Heart left ventricle (tissue), 16 donors: ENCODE data around the gene SMIM43. TPM values are rescaled to one million over a fixed set of nuclear protein-coding genes. Genes with fewer than 3 reads are reported as not detected.
A peak's percentile ranks its signal among the peaks of the same experiment; 100 is the strongest.

Experiments used
- ATAC-seq, 4 donors: fragments of 200-7000 bp; cut with Tn5 transposase; one replicate each; pipeline ENCODE4 v1.9.1; 2020 to 2022; ENCODE audit warnings: moderate library complexity in 4 of 4, mild to moderate bottlenecking in 3 of 4, moderate number of reproducible peaks in 1 of 4
- DNase-seq, 5 donors: peaks; one replicate each; pipeline ENCODE4 v3.0.0-alpha.2; 2020
- H3K27ac ChIP-seq, 12 donors: fragments of 200-600 bp; sonication (generic) in 4 of 12; one replicate each; pipeline versions ENCODE4 v1.5.0 to v1.8.0; 2016 to 2022; ENCODE audit warnings: mild to moderate bottlenecking in 2 of 12
- H3K27me3 ChIP-seq, 9 donors: fragments of 200-600 bp; sonication (generic) in 2 of 9; one replicate each; pipeline versions ENCODE4 v1.5.1 to v1.8.0; 2016 to 2022; ENCODE audit warnings: mild to moderate bottlenecking in 3 of 9
- H3K36me3 ChIP-seq, 9 donors: fragments of 200-600 bp; sonication (generic) in 2 of 9; one replicate each; pipeline versions ENCODE4 v1.5.0 to v1.8.0; 2018 to 2022; ENCODE audit warnings: mild to moderate bottlenecking in 2 of 9
- H3K4me1 ChIP-seq, 12 donors: fragments of 200-600 bp; sonication (generic) in 4 of 12; one replicate each; pipeline versions ENCODE4 v1.5.0 to v1.8.0; 2016 to 2022; ENCODE audit warnings: mild to moderate bottlenecking in 3 of 12
- H3K4me3 ChIP-seq, 12 donors: fragments of 200-600 bp; sonication (generic) in 4 of 12; one replicate each; pipeline versions ENCODE4 v1.5.0 to v1.8.0; 2017 to 2022; ENCODE audit warnings: mild to moderate bottlenecking in 9 of 12, moderate library complexity in 4 of 12
- H3K9me3 ChIP-seq, 12 donors: fragments of 200-600 bp; sonication (generic) in 4 of 12; one replicate each; pipeline versions ENCODE4 v1.5.0 to v1.8.0; 2016 to 2022; ENCODE audit warnings: mild to moderate bottlenecking in 1 of 12
- POLR2A ChIP-seq, 2 donors: fragments of 450-650 bp; IDR thresholded peaks; one replicate each; pipeline ENCODE4 v1.6.1; 2017; ENCODE audit warnings: antibody characterized with exemption in 2 of 2, mild to moderate bottlenecking in 2 of 2, moderate library complexity in 2 of 2
- WGBS, 4 donors: extraction: QIAGEN DNeasy Blood & Tissue Kit in 2 of 4; methylation state at CpG; one replicate each; pipeline versions ENCODE4 v1.1.5 to v1.1.7; 2013 to 2018; 5-methylcytosine and 5-hydroxymethylcytosine counted together
- intact Hi-C, 10 donors: fragments of 100-400 bp; cut with DNase I; formaldehyde crosslinking; loops; one replicate each; pipeline versions ENCODE4 v1.11.1 to v1.14.2; 2022
- polyA plus RNA-seq, 2 donors: library from polyadenylated mRNA; stranded (reverse); fragments of 200-250 nt; gene quantifications; one replicate each; pipeline ENCODE4 v1.2.3, GENCODE V29; 2013
- total RNA-seq, 9 donors: library from RNA; depleted of rRNA in 2 of 9; stranded (reverse); fragments of >200 nt in 2 of 9; fragmentation: NEBNext Ultra II Directional in 3 of 9; extraction: Animal tissue kit (Norgen Biotek cat#: 25700) in 3 of 9; gene quantifications; one replicate each; pipeline versions ENCODE4 v1.1.0 to v1.2.4, GENCODE V29; 2016 to 2023
- TF ChIP-seq, protein P1 (sequence below), 12 donors: fragments of 200-600 bp; sonication (generic) in 4 of 12; IDR thresholded peaks; one replicate each; pipeline versions ENCODE4 v1.5.0 to v1.8.0; 2018 to 2022; ENCODE audit warnings: antibody characterized with exemption in 12 of 12, mild to moderate bottlenecking in 5 of 12
- donor health status: ischemic (EF 13 %, LVEDD 7.1; RV severe dilation, severe dysfunction).
- donor health status: healthy with polysubstance abuse.
- donor health status: DM: no; HTN: yes; CAD: no.
- donor health status: DM: no; HTN: no; CAD: no.
- donor health status: ischemic (EF 25% LVEDD 6.9; RV normal size, moderate dysfunction).
- donor health status: ischemic (EF 25% LVEDD 5.7; RV mildly dilated, moderate dysfunction).
- donor health status: healthy.
- donor health status: DM: yes; HTN: yes; CAD: no.
- donor health status: ischemic (EF 35%, LVEDD 5.7; RV mildly dilated, moderate dysfunction).
- donor health status: nonischemic (EF 11% LVEDD 7.7; RV severe dilation, severe dysfunction).
- donor health status: DM: yes; HTN: yes; CAD: no.
- donor health status: PGD.
- donor health status: ischemic (EF 29% LVEDD 5.4; RV normal size, mild dysfunction).
- donor health status: nonischemic (EF 23%, LVEDD 6.1; RV moderate dilation, normal function).

SMIM43 gene
- total and polyA plus RNA-seq, 11 donors, result 0.08 to 1.7 (median 0.60) TPM; not detected in 7

DNA sequence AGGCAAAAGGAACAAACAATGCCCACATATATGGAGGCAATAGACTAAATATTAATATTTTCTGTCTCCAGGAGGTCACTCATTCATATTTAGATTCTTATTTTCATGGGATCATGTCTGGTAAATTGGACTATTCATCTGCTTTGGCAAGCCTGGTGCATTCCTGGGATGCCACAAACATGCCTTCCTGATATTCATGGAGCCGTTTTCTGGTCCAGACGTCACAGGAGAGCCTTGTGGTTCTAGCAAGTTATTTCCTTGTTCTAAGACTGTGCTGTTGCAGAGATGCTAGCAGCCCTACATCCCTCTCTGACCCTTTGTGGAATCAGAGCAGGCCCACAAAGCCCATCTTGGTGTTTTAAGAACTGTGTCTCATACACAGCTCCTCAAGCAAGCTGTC is 20.0 kb upstream of the SMIM43 start:
- Histone ChIP-seq H3K4me3 (no peak overlapping the region), H3K36me3 (no peaks in the 10 kb centered on the region), H3K27ac (peak overlapping the region in 3 of 12 donors; percentile 9 to 54 (median 18)), H3K4me1 (peaks cover 0 to 9% (median 0%) of the 10 kb centered on the region in 12 donors), H3K9me3 (peaks cover 0 to 11% (median 0%) of the 10 kb centered on the region in 12 donors), H3K27me3 (peaks cover 0 to 11% (median 0%) of the 10 kb centered on the region in 9 donors)
- DNase-seq, result no peak
- TF ChIP-seq, protein P1, sequence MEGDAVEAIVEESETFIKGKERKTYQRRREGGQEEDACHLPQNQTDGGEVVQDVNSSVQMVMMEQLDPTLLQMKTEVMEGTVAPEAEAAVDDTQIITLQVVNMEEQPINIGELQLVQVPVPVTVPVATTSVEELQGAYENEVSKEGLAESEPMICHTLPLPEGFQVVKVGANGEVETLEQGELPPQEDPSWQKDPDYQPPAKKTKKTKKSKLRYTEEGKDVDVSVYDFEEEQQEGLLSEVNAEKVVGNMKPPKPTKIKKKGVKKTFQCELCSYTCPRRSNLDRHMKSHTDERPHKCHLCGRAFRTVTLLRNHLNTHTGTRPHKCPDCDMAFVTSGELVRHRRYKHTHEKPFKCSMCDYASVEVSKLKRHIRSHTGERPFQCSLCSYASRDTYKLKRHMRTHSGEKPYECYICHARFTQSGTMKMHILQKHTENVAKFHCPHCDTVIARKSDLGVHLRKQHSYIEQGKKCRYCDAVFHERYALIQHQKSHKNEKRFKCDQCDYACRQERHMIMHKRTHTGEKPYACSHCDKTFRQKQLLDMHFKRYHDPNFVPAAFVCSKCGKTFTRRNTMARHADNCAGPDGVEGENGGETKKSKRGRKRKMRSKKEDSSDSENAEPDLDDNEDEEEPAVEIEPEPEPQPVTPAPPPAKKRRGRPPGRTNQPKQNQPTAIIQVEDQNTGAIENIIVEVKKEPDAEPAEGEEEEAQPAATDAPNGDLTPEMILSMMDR (IDR thresholded peaks at IDR 0.05), result no peak
- TF ChIP-seq POLR2A (IDR thresholded peaks at IDR 0.05), result no peak
- intact Hi-C loops, result no loop called here
- peak; percentile 59 to 87 (median 62) for ATAC-seq
- WGBS, 4 donors, result 10 to 45% (median 11%) methylated on average over 2 of the region's 2 CpGs

DNA sequence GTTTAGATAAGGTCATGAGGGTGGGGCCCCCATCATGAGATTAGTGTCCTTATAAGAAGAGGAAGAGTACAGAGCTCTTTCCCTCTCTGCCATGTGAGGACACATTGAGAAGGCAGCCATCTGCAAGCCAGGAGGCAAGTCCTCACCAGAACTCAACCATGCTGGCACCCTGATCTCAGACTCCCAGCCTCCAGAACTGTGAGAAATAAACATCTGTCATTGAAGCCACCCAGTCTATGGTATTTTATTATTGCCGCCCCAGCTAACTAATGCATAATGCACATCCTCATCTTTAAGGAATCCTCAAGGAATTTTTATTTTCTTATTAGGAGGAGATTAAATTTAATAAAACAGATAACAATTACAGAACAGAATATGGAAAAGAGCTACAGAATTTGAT is 19.4 kb upstream of the SMIM43 start:
- WGBS, 4 donors, result 54 to 100% (median 80%) methylated on average over 1 of the region's 1 CpG
- Histone ChIP-seq H3K27ac (no peak overlapping the region), H3K27me3 (peaks cover 0 to 11% (median 0%) of the 10 kb centered on the region in 9 donors), H3K36me3 (no peaks in the 10 kb centered on the region), H3K4me3 (no peak overlapping the region), H3K4me1 (peaks cover 0 to 9% (median 0%) of the 10 kb centered on the region in 12 donors), H3K9me3 (peaks cover 0 to 11% (median 0%) of the 10 kb centered on the region in 12 donors)
- no peak for TF ChIP-seq POLR2A (IDR thresholded peaks at IDR 0.05)
- TF ChIP-seq, protein P1 (IDR thresholded peaks at IDR 0.05), result no peak
- intact Hi-C loops, result no loop called here
- DNase-seq (no peak), ATAC-seq (no peak)

DNA sequence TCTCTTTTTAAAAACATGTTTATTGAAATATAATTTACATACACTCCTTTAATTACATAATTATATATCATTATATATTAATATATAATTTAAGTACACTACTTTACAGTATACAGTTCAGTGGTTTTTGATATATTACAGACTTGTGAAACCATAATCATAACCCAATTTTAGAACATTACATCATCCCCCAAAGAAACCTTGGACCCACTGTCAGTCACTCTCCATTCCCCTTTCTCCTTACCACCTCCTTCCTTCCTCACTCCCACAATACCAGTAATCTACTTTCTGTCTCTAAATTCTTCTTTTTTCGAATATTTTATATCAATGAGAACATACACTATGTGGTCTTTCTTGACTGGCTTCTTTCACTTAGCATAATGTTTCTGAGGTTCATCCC is 18.2 kb upstream of the SMIM43 start:
- Histone ChIP-seq H3K27me3 (peaks cover 0 to 11% (median 0%) of the 10 kb centered on the region in 9 donors), H3K4me1 (peaks cover 0 to 13% (median 0%) of the 10 kb centered on the region in 12 donors), H3K4me3 (no peak overlapping the region), H3K36me3 (no peaks in the 10 kb centered on the region), H3K27ac (no peak overlapping the region), H3K9me3 (peaks cover 0 to 11% (median 0%) of the 10 kb centered on the region in 12 donors)
- ATAC-seq (no peak), DNase-seq (no peak)
- 64 to 69% (median 68%) methylated on average over 1 of the region's 1 CpG for WGBS, 4 donors
- intact Hi-C loops, result no loop called here
- TF ChIP-seq, protein P1 (IDR thresholded peaks at IDR 0.05), result no peak
- no peak for TF ChIP-seq POLR2A (IDR thresholded peaks at IDR 0.05)

DNA sequence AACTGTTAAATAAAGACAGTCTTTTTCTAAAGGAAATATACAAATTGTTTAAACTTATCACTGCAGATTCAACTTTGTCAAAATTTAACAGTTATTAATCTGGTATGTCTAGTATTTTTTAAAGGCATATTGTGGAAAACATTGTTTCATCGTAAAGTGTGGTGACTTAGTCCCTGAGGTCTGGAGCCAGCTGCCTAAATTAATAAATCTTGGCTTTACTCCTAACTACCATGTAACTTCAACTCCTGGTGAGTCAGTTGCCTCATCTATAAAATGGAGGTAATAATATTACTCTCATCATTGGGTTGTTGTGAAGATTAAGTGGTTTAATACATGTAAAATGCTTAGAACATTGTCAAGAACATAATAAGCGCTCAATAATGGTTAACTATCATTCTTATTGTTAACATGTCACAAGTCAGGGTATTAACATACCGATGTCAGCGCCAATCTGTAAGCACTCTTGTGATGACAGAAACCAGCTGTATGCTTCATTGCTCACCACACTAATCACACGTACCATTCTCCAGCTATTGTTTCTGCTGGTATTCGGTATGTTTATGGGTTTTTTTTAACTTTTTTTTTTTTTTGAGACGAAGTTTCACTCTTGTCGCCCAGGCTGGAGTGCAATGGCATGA is 14.1 kb upstream of the SMIM43 start:
- no peak for DNase-seq
- Histone ChIP-seq H3K4me3 (no peak overlapping the region), H3K36me3 (no peaks in the 10 kb centered on the region), H3K27ac (no peak overlapping the region), H3K4me1 (peaks cover 0 to 7% (median 0%) of the 10 kb centered on the region in 12 donors), H3K27me3 (peaks cover 0 to 3% (median 0%) of the 10 kb centered on the region in 9 donors), H3K9me3 (peaks cover 0 to 6% (median 0%) of the 10 kb centered on the region in 12 donors)
- peak in 3 of 4 donors; percentile 60 to 80 (median 62) for ATAC-seq
- WGBS, 4 donors, result 28 to 41% (median 37%) methylated on average over 8 of the region's 8 CpGs
- intact Hi-C loops, result no loop called here
- TF ChIP-seq POLR2A (IDR thresholded peaks at IDR 0.05), result no peak
- TF ChIP-seq, protein P1 (IDR thresholded peaks at IDR 0.05), result no peak
